HEK293 (cell line): ENCODE measurements around the gene PEAR1.

Source experiments
- CTCF ChIA-PET: fragments of 350-600 bp; formaldehyde crosslinking; extraction: SDS; loops from one replicate; lab custom pipeline; 2021; ENCODE audit warnings: antibody characterized with exemption; lab: Yijun Ruan, JAX
- POLR2A ChIA-PET: fragments of 300-600 bp; formaldehyde crosslinking; extraction: SDS; loops from one replicate; lab custom pipeline; 2020; ENCODE audit warnings: antibody characterized with exemption, inconsistent platforms; lab: Yijun Ruan, JAX
- H3K27ac ChIP-seq: fragments of 200-500 bp; sonication (Bioruptor generic); 2 replicates; pipeline ENCODE4 v1.5.1; 2014; ENCODE audit warnings: low read depth, low read length, control low read depth, inconsistent platforms; ENCODE audit errors: extremely low read depth
- H3K36me3 ChIP-seq, 2 experiments: fragments of 200-500 bp in 1 of 2; sonication (Bioruptor generic) in 1 of 2; 1 replicate in 1 of 2; 2 replicates in 1 of 2; pipeline ENCODE4 v1.5.1; 2014 to 2017; ENCODE audit warnings: inconsistent platforms in 2 of 2, low read length in 2 of 2; ENCODE audit not compliant: control insufficient read depth in 2 of 2, insufficient read depth in 1 of 2
- H3K4me1 ChIP-seq: fragments of 200-500 bp; sonication (Bioruptor generic); 2 replicates; pipeline ENCODE4 v1.5.1; 2014; ENCODE audit warnings: mild to moderate bottlenecking, low read length, inconsistent platforms; ENCODE audit not compliant: control insufficient read depth, insufficient read depth
- H3K4me3 ChIP-seq: 2 replicates; pipeline ENCODE4 v1.5.1; 2011; ENCODE audit warnings: low read depth, mild to moderate bottlenecking, control low read depth, low read length, moderate library complexity
- H3K9me3 ChIP-seq: fragments of 200-500 bp; sonication (Bioruptor generic); 2 replicates; pipeline ENCODE4 v1.5.1; 2014; ENCODE audit warnings: low read depth, low read length, inconsistent platforms; ENCODE audit not compliant: control insufficient read depth, insufficient read depth
- EGR2 ChIP-seq: fragments of 450-650 bp; formaldehyde crosslinking; IDR thresholded peaks from 2 replicates; pipeline ENCODE4 v1.5.1; 2016; ENCODE audit warnings: low read depth, missing biosample characterization, missing genetic modification characterization
- GLI2 ChIP-seq: fragments of 450-650 bp; formaldehyde crosslinking; IDR thresholded peaks from 2 replicates; pipeline ENCODE4; 2017; ENCODE audit warnings: missing biosample characterization, missing genetic modification characterization, low read depth, borderline replicate concordance
- MZF1 ChIP-seq: fragments of 450-650 bp; formaldehyde crosslinking; IDR thresholded peaks from 2 replicates; pipeline ENCODE4 v1.5.1; 2017; ENCODE audit warnings: missing biosample characterization, missing genetic modification characterization, borderline replicate concordance
- YY1 ChIP-seq: fragments of 450-650 bp; formaldehyde crosslinking; IDR thresholded peaks from 2 replicates; pipeline ENCODE4 v1.5.1; 2018; ENCODE audit warnings: missing biosample characterization, missing genetic modification characterization
- ZNF146 ChIP-seq: fragments of 450-650 bp; formaldehyde crosslinking; IDR thresholded peaks from 2 replicates; pipeline ENCODE4 v1.5.1; 2016; ENCODE audit warnings: missing biosample characterization, missing genetic modification characterization
- ZNF266 ChIP-seq: fragments of 450-650 bp; formaldehyde crosslinking; IDR thresholded peaks from 2 replicates; pipeline ENCODE4 v1.5.1; 2016; ENCODE audit warnings: missing biosample characterization, missing genetic modification characterization, low read depth
- ZNF311 ChIP-seq: fragments of 450-650 bp; formaldehyde crosslinking; IDR thresholded peaks from 2 replicates; pipeline ENCODE4 v1.5.1; 2017; ENCODE audit warnings: missing biosample characterization, missing genetic modification characterization, borderline replicate concordance
- ZNF560 ChIP-seq: fragments of 450-650 bp; formaldehyde crosslinking; IDR thresholded peaks from 2 replicates; pipeline ENCODE4 v1.5.1; 2017; ENCODE audit warnings: missing biosample characterization, missing genetic modification characterization, borderline replicate concordance
- ZNF785 ChIP-seq: fragments of 450-650 bp; formaldehyde crosslinking; IDR thresholded peaks from 2 replicates; pipeline ENCODE4 v1.5.1; 2016; ENCODE audit warnings: missing biosample characterization, missing genetic modification characterization
- ZNF837 ChIP-seq: fragments of 450-650 bp; formaldehyde crosslinking; IDR thresholded peaks from 2 replicates; pipeline ENCODE4 v1.5.1; 2016; ENCODE audit warnings: missing biosample characterization, missing genetic modification characterization
- TF ChIP-seq, protein P1 (sequence below): fragments of 450-650 bp; formaldehyde crosslinking; IDR thresholded peaks from 2 replicates; pipeline ENCODE4 v1.5.1; 2016; ENCODE audit warnings: missing biosample characterization, missing genetic modification characterization
- TF ChIP-seq, protein P2 (sequence below): fragments of 450-650 bp; formaldehyde crosslinking; IDR thresholded peaks from 2 replicates; pipeline ENCODE4 v1.5.1; 2017; ENCODE audit warnings: missing biosample characterization, missing genetic modification characterization
- TF ChIP-seq, protein P3 (sequence below): fragments of 450-650 bp; formaldehyde crosslinking; IDR thresholded peaks from 2 replicates; pipeline ENCODE4 v1.5.1; 2017; ENCODE audit warnings: missing biosample characterization, missing genetic modification characterization
- TF ChIP-seq, protein P4 (sequence below): fragments of 450-650 bp; formaldehyde crosslinking; IDR thresholded peaks from 2 replicates; pipeline ENCODE4 v1.5.1; 2016; ENCODE audit warnings: missing biosample characterization, missing genetic modification characterization
- TF ChIP-seq, protein P5 (sequence below): fragments of 450-650 bp; formaldehyde crosslinking; optimal IDR thresholded peaks from 2 replicates; pipeline ENCODE3; 2016; ENCODE audit warnings: missing biosample characterization, mild to moderate bottlenecking, missing genetic modification characterization
- TF ChIP-seq, protein P6 (sequence below): fragments of 450-650 bp; formaldehyde crosslinking; IDR thresholded peaks from 2 replicates; pipeline ENCODE4 v1.5.1; 2017; ENCODE audit warnings: missing biosample characterization, missing genetic modification characterization
- TF ChIP-seq, protein P7 (sequence below): fragments of 450-650 bp; formaldehyde crosslinking; IDR thresholded peaks from 2 replicates; pipeline ENCODE4 v1.5.1; 2017; ENCODE audit warnings: missing biosample characterization, missing genetic modification characterization

The PEAR1 gene

DNA sequence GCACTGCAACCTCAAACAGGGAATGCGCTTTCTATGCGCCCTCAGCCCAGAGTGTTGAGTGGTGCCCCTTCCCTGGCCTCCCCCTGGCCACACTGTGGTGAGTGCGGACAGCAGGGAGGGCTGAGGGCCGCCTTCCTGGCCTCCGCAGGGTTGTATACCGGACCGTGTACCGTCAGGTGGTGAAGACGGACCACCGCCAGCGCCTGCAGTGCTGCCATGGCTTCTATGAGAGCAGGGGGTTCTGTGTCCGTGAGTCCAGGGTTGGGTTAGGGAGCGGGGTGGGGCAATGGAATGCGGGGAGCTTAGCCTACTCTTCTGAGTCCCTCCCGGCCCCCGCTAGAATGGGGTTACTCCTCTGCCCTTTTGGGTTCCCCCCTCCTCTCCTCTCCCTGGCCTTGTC, 11.7 kb downstream of the PEAR1 start:
- H3K4me3 ChIP-seq: no peak overlapping the region

DNA sequence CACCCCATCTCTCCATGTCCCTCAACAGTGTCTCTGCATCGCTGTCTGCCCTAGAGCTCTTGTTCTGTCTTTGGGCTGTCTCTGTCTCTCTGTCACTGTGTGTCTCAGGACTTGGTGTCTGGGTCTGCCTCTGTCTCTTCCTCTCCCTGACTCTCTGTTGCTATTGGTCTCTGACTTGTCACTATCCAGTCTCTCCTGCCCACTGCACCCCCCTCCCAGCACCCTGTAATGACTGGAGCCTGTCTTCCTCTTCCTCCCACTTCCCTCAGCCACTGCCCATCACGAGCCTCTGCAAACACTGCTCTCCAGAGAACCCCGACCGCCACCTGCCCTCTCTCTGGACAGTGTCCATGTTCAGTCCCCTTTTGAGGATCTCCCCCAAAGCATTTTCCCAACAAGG, 12.1 kb downstream of the PEAR1 start:
- POLR2A ChIA-PET: no interaction called here

More for the DNA sequence above, 11.7 kb downstream of the PEAR1 start:
- ChIA-PET CTCF (no interaction called here), POLR2A (no interaction called here)
- H3K36me3 ChIP-seq: no peaks in the 10 kb centered on the region
- H3K4me1 ChIP-seq: no peaks in the 10 kb centered on the region
- no peak for TF ChIP-seq GLI2 (tag by site-specific recombination)
- H3K9me3 ChIP-seq: no peaks in the 10 kb centered on the region
- H3K27ac ChIP-seq: no peak overlapping the region

More for the DNA sequence above, 12.1 kb downstream of the PEAR1 start:
- CTCF ChIA-PET: interaction anchor here (0.6 kb wide), 1 partner anchor 13 kb away, joined by 3 read pairs; no protein-coding TSS in a partner anchor
- no peaks in the 10 kb centered on the region for H3K9me3 ChIP-seq
- no peaks in the 10 kb centered on the region for H3K36me3 ChIP-seq
- no peak overlapping the region for H3K27ac ChIP-seq
- no peaks in the 10 kb centered on the region for H3K4me1 ChIP-seq
- no peak for TF ChIP-seq ZNF311 (tag by site-specific recombination)
- no peak for TF ChIP-seq ZNF266 (tag by site-specific recombination)
- no peak for TF ChIP-seq ZNF837
- TF ChIP-seq, protein P1, sequence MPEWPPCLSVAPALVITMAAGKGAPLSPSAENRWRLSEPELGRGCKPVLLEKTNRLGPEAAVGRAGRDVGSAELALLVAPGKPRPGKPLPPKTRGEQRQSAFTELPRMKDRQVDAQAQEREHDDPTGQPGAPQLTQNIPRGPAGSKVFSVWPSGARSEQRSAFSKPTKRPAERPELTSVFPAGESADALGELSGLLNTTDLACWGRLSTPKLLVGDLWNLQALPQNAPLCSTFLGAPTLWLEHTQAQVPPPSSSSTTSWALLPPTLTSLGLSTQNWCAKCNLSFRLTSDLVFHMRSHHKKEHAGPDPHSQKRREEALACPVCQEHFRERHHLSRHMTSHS: no peak
- TF ChIP-seq, protein P2, sequence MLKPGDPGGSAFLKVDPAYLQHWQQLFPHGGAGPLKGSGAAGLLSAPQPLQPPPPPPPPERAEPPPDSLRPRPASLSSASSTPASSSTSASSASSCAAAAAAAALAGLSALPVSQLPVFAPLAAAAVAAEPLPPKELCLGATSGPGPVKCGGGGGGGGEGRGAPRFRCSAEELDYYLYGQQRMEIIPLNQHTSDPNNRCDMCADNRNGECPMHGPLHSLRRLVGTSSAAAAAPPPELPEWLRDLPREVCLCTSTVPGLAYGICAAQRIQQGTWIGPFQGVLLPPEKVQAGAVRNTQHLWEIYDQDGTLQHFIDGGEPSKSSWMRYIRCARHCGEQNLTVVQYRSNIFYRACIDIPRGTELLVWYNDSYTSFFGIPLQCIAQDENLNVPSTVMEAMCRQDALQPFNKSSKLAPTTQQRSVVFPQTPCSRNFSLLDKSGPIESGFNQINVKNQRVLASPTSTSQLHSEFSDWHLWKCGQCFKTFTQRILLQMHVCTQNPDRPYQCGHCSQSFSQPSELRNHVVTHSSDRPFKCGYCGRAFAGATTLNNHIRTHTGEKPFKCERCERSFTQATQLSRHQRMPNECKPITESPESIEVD (tag by site-specific recombination): no peak
- TF ChIP-seq ZNF146 (tag by site-specific recombination): no peak
- TF ChIP-seq YY1: no peak
- TF ChIP-seq, protein P3, sequence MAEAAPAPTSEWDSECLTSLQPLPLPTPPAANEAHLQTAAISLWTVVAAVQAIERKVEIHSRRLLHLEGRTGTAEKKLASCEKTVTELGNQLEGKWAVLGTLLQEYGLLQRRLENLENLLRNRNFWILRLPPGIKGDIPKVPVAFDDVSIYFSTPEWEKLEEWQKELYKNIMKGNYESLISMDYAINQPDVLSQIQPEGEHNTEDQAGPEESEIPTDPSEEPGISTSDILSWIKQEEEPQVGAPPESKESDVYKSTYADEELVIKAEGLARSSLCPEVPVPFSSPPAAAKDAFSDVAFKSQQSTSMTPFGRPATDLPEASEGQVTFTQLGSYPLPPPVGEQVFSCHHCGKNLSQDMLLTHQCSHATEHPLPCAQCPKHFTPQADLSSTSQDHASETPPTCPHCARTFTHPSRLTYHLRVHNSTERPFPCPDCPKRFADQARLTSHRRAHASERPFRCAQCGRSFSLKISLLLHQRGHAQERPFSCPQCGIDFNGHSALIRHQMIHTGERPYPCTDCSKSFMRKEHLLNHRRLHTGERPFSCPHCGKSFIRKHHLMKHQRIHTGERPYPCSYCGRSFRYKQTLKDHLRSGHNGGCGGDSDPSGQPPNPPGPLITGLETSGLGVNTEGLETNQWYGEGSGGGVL (tag by site-specific recombination): no peak
- no peak for TF ChIP-seq ZNF785 (tag by site-specific recombination)
- TF ChIP-seq, protein P4, sequence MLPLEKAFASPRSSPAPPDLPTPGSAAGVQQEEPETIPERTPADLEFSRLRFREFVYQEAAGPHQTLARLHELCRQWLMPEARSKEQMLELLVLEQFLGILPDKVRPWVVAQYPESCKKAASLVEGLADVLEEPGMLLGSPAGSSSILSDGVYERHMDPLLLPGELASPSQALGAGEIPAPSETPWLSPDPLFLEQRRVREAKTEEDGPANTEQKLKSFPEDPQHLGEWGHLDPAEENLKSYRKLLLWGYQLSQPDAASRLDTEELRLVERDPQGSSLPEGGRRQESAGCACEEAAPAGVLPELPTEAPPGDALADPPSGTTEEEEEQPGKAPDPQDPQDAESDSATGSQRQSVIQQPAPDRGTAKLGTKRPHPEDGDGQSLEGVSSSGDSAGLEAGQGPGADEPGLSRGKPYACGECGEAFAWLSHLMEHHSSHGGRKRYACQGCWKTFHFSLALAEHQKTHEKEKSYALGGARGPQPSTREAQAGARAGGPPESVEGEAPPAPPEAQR (tag by site-specific recombination): no peak
- TF ChIP-seq, protein P5, sequence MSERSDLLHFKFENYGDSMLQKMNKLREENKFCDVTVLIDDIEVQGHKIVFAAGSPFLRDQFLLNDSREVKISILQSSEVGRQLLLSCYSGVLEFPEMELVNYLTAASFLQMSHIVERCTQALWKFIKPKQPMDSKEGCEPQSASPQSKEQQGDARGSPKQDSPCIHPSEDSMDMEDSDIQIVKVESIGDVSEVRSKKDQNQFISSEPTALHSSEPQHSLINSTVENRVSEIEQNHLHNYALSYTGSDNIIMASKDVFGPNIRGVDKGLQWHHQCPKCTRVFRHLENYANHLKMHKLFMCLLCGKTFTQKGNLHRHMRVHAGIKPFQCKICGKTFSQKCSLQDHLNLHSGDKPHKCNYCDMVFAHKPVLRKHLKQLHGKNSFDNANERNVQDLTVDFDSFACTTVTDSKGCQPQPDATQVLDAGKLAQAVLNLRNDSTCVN (tag by site-specific recombination): no peak
- no peak for TF ChIP-seq EGR2 (tag by site-specific recombination)
- TF ChIP-seq, protein P6, sequence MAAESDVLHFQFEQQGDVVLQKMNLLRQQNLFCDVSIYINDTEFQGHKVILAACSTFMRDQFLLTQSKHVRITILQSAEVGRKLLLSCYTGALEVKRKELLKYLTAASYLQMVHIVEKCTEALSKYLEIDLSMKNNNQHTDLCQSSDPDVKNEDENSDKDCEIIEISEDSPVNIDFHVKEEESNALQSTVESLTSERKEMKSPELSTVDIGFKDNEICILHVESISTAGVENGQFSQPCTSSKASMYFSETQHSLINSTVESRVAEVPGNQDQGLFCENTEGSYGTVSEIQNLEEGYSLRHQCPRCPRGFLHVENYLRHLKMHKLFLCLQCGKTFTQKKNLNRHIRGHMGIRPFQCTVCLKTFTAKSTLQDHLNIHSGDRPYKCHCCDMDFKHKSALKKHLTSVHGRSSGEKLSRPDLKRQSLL (tag by site-specific recombination): no peak
- TF ChIP-seq ZNF560 (tag by site-specific recombination): no peak
- TF ChIP-seq, protein P7, sequence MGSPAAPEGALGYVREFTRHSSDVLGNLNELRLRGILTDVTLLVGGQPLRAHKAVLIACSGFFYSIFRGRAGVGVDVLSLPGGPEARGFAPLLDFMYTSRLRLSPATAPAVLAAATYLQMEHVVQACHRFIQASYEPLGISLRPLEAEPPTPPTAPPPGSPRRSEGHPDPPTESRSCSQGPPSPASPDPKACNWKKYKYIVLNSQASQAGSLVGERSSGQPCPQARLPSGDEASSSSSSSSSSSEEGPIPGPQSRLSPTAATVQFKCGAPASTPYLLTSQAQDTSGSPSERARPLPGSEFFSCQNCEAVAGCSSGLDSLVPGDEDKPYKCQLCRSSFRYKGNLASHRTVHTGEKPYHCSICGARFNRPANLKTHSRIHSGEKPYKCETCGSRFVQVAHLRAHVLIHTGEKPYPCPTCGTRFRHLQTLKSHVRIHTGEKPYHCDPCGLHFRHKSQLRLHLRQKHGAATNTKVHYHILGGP: no peak
- TF ChIP-seq MZF1 (tag by site-specific recombination): no peak
- TF ChIP-seq, all 188 proteins: peak for 0
- no peak overlapping the region for H3K4me3 ChIP-seq
